Pancreas (tissue), 10 donors: Measurements from ENCODE around the gene HIPK2. TPM values are rescaled to one million over a fixed set of nuclear protein-coding genes. Genes with fewer than 3 reads are reported as not detected.
"Not testable (repeated sequence)": the region's sequence is repeated elsewhere in the genome, so short reads cannot be mapped to it uniquely, and the experiment has no call there.

ENCODE experiments used
- ATAC-seq, 4 donors: fragments of 200-7000 bp; cut with Tn5 transposase; one replicate each; pipeline versions ENCODE4 v1.8.0 to v1.9.1; 2020; ENCODE audit warnings: mild to moderate bottlenecking in 4 of 4, moderate library complexity in 4 of 4
- DNase-seq, 6 donors: peaks; one replicate each; pipeline ENCODE4 v3.0.0-alpha.2; 2020
- FAIRE-seq: peaks from 2 replicates; lab custom pipeline; 2012; peaks lifted over from hg19 to GRCh38; lab: Jason Lieb, UNC
- H3K27ac ChIP-seq, 4 donors: fragments of 200-600 bp; sonication (generic); 1 replicate in 3 of 4; 2 replicates in 1 of 4; pipeline versions ENCODE4 v1.5.0 to v1.8.0; 2020
- H3K27me3 ChIP-seq, 4 donors: fragments of 200-600 bp; one replicate each; pipeline ENCODE4 v1.8.0; 2021
- H3K36me3 ChIP-seq, 3 donors: fragments of 200-600 bp; sonication (generic) in 1 of 3; one replicate each; pipeline versions ENCODE4 v1.5.0 to v1.8.0; 2020 to 2021
- H3K4me1 ChIP-seq, 3 donors: fragments of 200-600 bp; one replicate each; pipeline ENCODE4 v1.8.0; 2021
- H3K4me3 ChIP-seq, 4 donors: fragments of 200-600 bp; sonication (generic) in 2 of 4; one replicate each; pipeline versions ENCODE4 v1.5.0 to v1.8.0; 2020 to 2021
- H3K9me3 ChIP-seq, 4 donors: fragments of 200-600 bp; one replicate each; pipeline ENCODE4 v1.8.0; 2021
- WGBS, 2 donors: extraction: QIAGEN DNeasy Blood & Tissue Kit; methylation state at CpG; one replicate each; pipeline ENCODE4 v1.1.7; 2013; 5-methylcytosine and 5-hydroxymethylcytosine counted together
- intact Hi-C, 3 donors: fragments of 100-400 bp; cut with DNase I; formaldehyde crosslinking; loops; one replicate each; pipeline versions ENCODE4 v1.11.1 to v1.14.2; 2022
- polyA plus RNA-seq, 2 donors: library from polyadenylated mRNA; stranded (reverse); fragments of 200-250 nt; gene quantifications; one replicate each; pipeline ENCODE4 v1.2.3, GENCODE V29; 2013
- total RNA-seq, 6 donors: library from RNA; stranded (reverse); fragmentation: NEBNext Ultra II Directional in 4 of 6; extraction: Animal tissue kit (Norgen Biotek cat#: 25700) in 4 of 6; gene quantifications; one replicate each; pipeline versions ENCODE4 v1.2.1 to v1.2.4, GENCODE V29; 2021 to 2023
- TF ChIP-seq, protein P1 (sequence below), 4 donors: fragments of 200-600 bp; sonication (generic) in 3 of 4; IDR thresholded peaks; one replicate each; pipeline versions ENCODE4 v1.5.0 to v1.8.0; 2021; ENCODE audit warnings: antibody characterized with exemption in 4 of 4
- donor health status: healthy with polysubstance abuse.
- donor health status: DM: no; HTN: no; CAD: no; lungs with moderate emphysema.
- donor health status: DM: no; HTN: no; CAD: no.
- donor health status: control.
- donor health status: control.
- donor health status: Bipolar disorder and iron deficiency.
- donor health status: DM: yes; HTN: yes; CAD: no.
- donor health status: DM: no; HTN: no; CAD: no.
- donor health status: DM: no; HTN: no; CAD: no.
- donor health status: DM: yes; HTN: yes; CAD: no.

HIPK2 gene
- total and polyA plus RNA-seq, 8 donors, result 6.7 to 49.0 (median 24.7) TPM

DNA sequence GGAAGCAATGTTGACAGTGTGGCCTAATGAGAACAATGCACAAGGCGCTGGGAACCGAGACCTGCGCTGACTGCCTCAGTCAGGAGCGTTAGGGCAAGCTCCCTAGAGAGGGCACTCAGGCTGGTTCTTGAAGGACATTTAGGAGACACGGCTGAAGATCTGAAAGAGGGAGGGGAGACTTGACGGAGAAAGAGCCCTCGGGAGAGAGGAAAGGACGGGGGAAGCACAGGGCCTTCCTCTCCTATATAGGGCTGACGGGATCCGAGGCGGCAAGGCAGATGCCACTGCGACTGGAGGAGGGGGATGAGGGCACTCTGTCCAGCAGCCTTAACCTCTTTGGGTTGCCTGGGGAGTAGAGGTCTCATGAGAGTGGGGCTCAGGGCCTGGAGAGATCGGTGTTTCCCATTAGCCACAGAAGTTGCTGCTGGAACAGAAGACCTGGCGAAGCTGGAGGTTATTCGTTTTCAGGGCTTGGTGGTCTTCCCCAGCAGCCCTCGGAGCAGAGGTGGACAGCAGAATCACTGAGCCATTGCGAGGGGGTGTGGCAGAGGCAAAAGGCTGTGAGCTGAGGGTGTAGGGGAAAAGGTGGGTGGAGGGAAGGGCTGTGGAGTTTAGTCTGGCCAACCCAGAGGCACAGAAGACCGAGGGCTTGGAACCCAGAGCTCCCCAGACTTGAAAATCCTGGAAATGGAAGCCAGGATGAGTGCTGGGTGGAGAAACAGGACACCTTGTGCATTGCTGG lies 218.3 kb downstream of the HIPK2 start:
- ATAC-seq, result no peak
- WGBS, 2 donors, result 72 to 75% methylated on average over 18 of the region's 18 CpGs
- intact Hi-C loops, result no loop called here

GRCh38 chr7:139557857-139558581 lies 219.8 kb downstream of the HIPK2 start:
- no peaks in the 10 kb centered on the region for H3K27me3 ChIP-seq
- intact Hi-C loops, result no loop called here
- H3K27ac ChIP-seq, result no peak overlapping the region
- FAIRE-seq, result no peak
- H3K36me3 ChIP-seq, result no peaks in the 10 kb centered on the region
- ATAC-seq, result no peak
- no peaks in the 10 kb centered on the region for H3K9me3 ChIP-seq
- 70 to 78% methylated on average over 8 of the region's 8 CpGs for WGBS, 2 donors
- DNase-seq, result no peak
- no peaks in the 10 kb centered on the region for H3K4me1 ChIP-seq
- TF ChIP-seq, protein P1, sequence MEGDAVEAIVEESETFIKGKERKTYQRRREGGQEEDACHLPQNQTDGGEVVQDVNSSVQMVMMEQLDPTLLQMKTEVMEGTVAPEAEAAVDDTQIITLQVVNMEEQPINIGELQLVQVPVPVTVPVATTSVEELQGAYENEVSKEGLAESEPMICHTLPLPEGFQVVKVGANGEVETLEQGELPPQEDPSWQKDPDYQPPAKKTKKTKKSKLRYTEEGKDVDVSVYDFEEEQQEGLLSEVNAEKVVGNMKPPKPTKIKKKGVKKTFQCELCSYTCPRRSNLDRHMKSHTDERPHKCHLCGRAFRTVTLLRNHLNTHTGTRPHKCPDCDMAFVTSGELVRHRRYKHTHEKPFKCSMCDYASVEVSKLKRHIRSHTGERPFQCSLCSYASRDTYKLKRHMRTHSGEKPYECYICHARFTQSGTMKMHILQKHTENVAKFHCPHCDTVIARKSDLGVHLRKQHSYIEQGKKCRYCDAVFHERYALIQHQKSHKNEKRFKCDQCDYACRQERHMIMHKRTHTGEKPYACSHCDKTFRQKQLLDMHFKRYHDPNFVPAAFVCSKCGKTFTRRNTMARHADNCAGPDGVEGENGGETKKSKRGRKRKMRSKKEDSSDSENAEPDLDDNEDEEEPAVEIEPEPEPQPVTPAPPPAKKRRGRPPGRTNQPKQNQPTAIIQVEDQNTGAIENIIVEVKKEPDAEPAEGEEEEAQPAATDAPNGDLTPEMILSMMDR (IDR thresholded peaks at IDR 0.05), result no peak
- no peak overlapping the region for H3K4me3 ChIP-seq

More for the DNA sequence above, 218.3 kb downstream of the HIPK2 start:
- Histone ChIP-seq H3K9me3 (no peaks in the 10 kb centered on the region), H3K4me3 (no peak overlapping the region), H3K27ac (no peak overlapping the region), H3K4me1 (no peaks in the 10 kb centered on the region), H3K36me3 (no peaks in the 10 kb centered on the region), H3K27me3 (no peaks in the 10 kb centered on the region)
- DNase-seq (no peak), FAIRE-seq (no peak)
- TF ChIP-seq, protein P1 (IDR thresholded peaks at IDR 0.05), result no peak

GRCh38 chr7:139553991-139554700 lies 223.7 kb downstream of the HIPK2 start:
- ATAC-seq, H3K36me3 ChIP-seq, H3K9me3 ChIP-seq, H3K27me3 ChIP-seq, FAIRE-seq, H3K27ac ChIP-seq, intact Hi-C loops, H3K4me3 ChIP-seq, DNase-seq, H3K4me1 ChIP-seq: not testable (repeated sequence)
- WGBS, 2 donors, result 91 to 92% methylated on average over 8 of the region's 8 CpGs

GRCh38 chr7:139548302-139549028 lies 229.3 kb downstream of the HIPK2 start:
- 70 to 76% methylated on average over 5 of the region's 5 CpGs for WGBS, 2 donors
- no peak for FAIRE-seq
- H3K4me1 ChIP-seq, result no peaks in the 10 kb centered on the region
- no peak for DNase-seq
- intact Hi-C loops, result no loop called here
- no peaks in the 10 kb centered on the region for H3K27me3 ChIP-seq
- no peak overlapping the region for H3K27ac ChIP-seq
- TF ChIP-seq, protein P1 (IDR thresholded peaks at IDR 0.05), result no peak
- H3K4me3 ChIP-seq, result no peak overlapping the region
- H3K36me3 ChIP-seq, result no peaks in the 10 kb centered on the region
- no peak for ATAC-seq
- H3K9me3 ChIP-seq, result no peaks in the 10 kb centered on the region

- TF ChIP-seq, protein P1 (IDR thresholded peaks at IDR 0.05), result no peak
- Histone ChIP-seq H3K4me1 (no peaks in the 10 kb centered on the region), H3K4me3 (no peak overlapping the region), H3K36me3 (no peaks in the 10 kb centered on the region), H3K9me3 (no peaks in the 10 kb centered on the region), H3K27ac (no peak overlapping the region), H3K27me3 (no peaks in the 10 kb centered on the region)
- 83% methylated on average over 11 of the region's 11 CpGs for WGBS, 2 donors
- ATAC-seq, result no peak
- intact Hi-C loops, result no loop called here
- no peak for DNase-seq
- FAIRE-seq, result no peak
Measured at GRCh38 chr7:139544645-139545044, 233.2 kb downstream of the HIPK2 start.
